ENCODE data around the gene TGM5.
A peak's percentile ranks its signal among the peaks of the same experiment; 100 is the strongest.
"Not testable (repeated sequence)": the region's sequence is repeated elsewhere in the genome, so short reads cannot be mapped to it uniquely, and the experiment has no call there.

The TGM5 gene

DNA sequence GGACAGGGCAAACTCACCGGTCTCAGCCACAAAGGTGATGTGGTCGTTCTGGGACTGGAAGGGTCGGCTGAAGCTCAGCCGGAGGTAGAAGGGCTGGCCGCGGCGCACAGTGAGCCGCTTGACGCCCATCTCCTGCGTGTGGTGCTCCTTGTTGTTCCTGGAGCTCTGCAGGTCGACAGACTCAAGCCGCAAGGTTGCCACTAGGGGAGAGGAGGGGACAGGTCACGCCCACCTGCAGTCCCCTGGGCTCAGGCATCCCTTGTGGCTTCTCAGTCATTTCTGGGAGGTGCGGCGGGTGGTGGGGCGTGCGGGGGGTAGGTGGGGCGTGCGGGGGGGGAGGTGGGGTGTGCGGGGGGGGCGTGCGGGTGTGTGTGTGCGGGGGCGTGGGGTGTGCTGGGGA, 26.7 kb upstream of the TGM5 start:
- no peak for DNase-seq (ENCODE audit: low read depth)
- no peak overlapping the region for H3K4me3 ChIP-seq (ENCODE audit: low read depth, low read length)
- TF ChIP-seq CTCF (IDR thresholded peaks at IDR 0.05; ENCODE audit: low read depth, low read length, missing control alignments) = no peak

DNA sequence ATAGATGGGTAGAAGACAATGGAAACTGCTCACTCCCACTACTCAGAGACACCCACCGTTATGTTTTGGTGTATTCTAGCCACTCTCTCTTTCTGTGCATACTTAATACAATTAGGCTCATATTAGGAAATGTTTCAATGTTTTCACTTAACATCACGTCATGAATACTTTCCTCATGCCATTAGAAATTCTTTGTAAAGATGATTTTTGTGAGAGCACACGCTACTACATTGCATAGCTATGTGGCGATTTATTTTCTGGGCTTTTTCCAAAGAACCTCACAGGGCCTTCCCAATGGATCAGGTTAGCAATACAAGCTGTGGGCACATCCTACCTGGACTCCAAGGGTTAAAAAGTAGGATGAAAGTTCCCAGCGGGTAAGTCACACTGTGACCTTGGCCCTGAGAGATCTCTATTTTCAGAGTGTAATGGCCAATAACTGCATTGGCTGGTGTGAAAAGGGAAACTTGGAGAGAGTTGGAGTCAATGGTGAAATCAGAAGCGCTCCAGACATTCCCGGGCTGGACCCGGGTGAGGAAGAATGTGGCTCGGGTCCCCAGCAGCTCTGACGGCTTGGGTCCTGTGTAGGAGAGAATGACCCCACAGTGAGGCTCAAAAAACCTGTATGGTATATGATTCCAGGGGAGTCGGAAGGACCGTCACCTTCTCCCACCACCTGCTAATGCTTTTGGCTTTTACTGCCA, 25.8 kb upstream of the TGM5 start:
- TF ChIP-seq CTCF (IDR thresholded peaks at IDR 0.05; ENCODE audit: low read depth, low read length, missing control alignments) = no peak
- no peak for DNase-seq (ENCODE audit: low read depth)
- no peak overlapping the region for H3K4me3 ChIP-seq (ENCODE audit: low read depth, low read length)

DNA sequence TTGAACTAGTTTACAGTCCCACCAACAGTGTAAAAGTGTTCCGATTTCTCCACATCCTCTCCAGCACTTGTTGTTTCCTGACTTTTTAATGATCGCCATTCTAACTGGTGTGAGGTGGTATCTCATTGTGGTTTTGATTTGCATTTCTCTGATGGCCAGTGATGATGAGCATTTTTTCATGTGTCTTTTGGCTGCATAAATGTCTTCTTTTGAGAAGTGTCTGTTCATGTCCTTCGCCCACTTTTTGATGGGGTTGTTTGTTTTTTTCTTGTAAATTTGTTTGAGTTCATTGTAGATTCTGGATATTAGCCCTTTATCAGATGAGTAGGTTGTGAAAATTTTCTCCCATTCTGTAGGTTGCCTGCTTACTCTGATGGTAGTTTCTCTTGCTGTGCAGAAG, 22.9 kb upstream of the TGM5 start:
- not testable (repeated sequence) for H3K4me3 ChIP-seq (ENCODE audit: low read depth, low read length)

DNA sequence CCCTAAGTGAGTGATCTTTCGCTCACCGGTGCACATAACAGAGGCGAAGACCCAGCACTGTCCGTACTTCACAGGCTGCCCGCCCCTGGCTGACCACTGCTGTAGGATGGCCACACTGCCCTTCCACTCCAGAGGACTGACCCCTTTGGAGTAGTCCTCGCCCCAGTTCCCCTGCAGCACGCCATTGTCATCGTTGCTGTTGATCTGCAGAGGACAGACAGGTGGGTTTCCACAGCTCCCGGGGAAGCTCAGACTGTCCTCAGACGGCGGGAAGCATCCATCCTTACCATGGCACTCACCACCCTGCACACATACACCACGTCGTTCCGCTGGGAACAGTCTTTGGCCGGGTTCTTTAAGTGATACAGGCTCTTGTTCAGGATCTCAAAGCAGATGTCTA, 20.5 kb upstream of the TGM5 start:
- DNase-seq (ENCODE audit: low read depth) = no peak
- no peak overlapping the region for H3K4me3 ChIP-seq (ENCODE audit: low read depth, low read length)
- TF ChIP-seq CTCF (IDR thresholded peaks at IDR 0.05; ENCODE audit: low read depth, low read length, missing control alignments) = no peak

More for the DNA sequence above, 22.9 kb upstream of the TGM5 start:
- not testable (repeated sequence) for DNase-seq (ENCODE audit: low read depth)

DNA sequence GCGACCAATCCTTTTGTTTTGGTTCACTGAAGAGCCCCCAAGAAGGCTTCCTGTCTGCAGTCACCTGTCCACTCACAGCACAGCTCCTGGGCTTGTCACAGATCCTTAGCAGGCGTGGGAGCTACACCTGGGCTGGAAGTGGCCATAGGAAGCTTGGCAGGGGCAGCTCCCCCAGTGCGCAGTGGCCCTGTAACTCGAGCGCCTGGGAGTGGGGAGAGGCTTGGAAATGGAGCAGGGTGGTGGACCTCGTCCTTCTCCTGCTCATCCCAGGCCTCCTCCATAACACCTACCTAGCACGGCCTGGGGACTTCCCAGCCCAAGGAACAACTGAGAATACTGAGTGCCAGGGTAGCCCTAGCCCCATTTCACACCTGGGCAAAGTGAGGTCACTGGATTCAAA, 19.3 kb upstream of the TGM5 start:
- no peak for TF ChIP-seq CTCF (IDR thresholded peaks at IDR 0.05; ENCODE audit: low read depth, low read length, missing control alignments)
- no peak overlapping the region for H3K4me3 ChIP-seq (ENCODE audit: low read depth, low read length)
- DNase-seq (ENCODE audit: low read depth) = no peak

GRCh38 chr15:43285609-43286037, 18.9 kb upstream of the TGM5 start:
- no peak overlapping the region for H3K4me3 ChIP-seq (ENCODE audit: low read depth, low read length)
- DNase-seq (ENCODE audit: low read depth) = peak; percentile 30
- TF ChIP-seq CTCF (IDR thresholded peaks at IDR 0.05; ENCODE audit: low read depth, low read length, missing control alignments) = peak; percentile 86

DNA sequence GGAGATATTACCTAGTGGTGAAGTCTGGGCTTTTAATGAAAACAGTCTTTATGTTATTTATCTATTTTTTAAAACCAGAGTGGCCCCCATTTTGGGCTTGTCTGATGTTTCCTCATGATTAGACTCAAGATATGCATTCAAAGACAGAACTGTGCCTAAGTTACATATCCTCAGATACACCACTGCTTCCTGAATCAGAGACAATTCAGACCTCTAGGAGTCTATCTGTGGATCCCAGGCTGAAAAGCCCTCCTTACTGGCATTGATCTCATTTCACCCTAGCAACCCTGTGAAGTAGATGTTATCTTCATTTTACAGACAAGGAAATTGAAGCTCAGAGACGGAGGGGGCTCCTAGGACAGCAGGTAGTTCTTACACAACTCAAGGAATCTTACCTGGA, 16.8 kb upstream of the TGM5 start:
- no peak for DNase-seq (ENCODE audit: low read depth)
- no peak overlapping the region for H3K4me3 ChIP-seq (ENCODE audit: low read depth, low read length)
- TF ChIP-seq CTCF (IDR thresholded peaks at IDR 0.05; ENCODE audit: low read depth, low read length, missing control alignments) = no peak
